ENCODE results near the gene RUNX1.
A peak's percentile ranks its signal among the peaks of the same experiment; 100 is the strongest.

Gene RUNX1

DNA sequence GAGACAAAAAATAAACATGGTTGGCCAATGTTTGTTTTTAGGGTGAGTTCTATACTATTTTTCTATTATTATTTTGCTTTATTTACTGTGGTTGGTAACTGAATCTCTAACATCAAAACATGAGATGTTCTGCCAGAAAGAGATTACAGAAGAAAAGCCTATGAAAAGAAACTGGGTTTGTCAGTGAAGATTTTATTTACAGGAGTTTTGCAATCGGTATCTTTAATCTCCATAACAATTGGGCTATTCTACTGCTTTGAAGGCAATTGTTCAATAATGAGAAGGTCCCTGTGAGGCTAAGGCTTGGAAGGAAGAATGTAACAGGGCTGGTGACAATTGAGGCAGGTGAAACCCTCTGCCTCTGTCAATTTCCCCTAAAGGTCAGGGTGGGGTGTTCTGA lies 224.8 kb downstream of the RUNX1 start:
- DNase-seq (ENCODE audit: low read depth), result no peak

DNA sequence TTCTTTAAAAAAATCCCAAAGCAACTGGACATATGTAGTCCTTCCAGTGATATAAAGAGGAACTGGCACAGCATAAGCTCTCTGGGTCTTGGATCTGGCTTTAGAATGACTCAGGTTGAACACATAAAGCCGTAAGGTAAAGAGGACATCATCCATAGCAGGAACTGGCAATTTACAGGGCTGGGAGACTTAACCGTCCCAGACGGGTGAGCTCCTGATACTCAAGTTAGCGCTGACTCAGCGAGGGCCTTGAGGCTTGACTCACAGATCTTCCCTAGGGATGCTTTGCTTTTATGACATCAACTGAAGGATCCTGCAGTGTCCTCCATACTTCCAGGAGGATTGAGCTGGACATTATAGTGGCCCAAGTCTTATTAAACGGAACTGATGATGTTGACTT lies 226.2 kb downstream of the RUNX1 start:
- no peak for DNase-seq (ENCODE audit: low read depth)

DNA sequence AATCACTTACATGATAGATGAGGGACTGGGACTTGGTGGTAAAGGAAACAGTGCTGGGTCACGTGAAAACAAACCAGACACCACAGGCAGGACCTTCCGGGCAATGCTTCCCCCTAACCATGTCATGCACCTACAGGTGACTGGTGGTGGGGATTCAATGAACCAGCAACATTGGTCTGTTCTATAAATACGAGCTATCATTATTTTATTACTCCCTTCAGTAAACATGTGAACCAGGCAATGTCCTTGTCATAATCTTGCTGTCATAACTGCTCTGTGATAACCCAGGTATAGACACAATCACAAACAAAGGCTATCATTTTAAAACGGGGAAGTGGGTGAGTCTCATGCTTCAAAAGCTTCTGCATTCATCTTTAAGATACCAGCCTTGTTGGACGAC lies 226.9 kb downstream of the RUNX1 start:
- no peak for DNase-seq (ENCODE audit: low read depth)

DNA sequence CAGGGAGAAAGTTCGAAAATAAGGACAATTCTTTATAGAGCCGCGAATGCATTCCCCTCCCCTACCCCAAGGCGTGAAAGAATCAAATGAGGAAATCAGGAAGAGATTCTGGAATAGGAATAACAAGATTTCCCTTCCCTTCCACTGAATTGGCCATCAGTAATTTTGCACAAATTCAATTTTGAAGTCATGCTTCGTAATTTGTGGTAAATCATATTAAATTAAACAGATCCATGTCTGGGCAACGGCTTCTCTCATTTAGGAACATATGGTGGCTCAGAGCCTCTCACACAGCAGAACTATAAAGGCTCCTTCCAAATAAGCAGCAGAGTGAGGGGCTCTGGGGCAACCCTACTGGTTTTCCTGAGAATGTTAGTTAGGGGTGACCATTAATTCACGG lies 227.4 kb downstream of the RUNX1 start:
- no peak for DNase-seq (ENCODE audit: low read depth)

DNA sequence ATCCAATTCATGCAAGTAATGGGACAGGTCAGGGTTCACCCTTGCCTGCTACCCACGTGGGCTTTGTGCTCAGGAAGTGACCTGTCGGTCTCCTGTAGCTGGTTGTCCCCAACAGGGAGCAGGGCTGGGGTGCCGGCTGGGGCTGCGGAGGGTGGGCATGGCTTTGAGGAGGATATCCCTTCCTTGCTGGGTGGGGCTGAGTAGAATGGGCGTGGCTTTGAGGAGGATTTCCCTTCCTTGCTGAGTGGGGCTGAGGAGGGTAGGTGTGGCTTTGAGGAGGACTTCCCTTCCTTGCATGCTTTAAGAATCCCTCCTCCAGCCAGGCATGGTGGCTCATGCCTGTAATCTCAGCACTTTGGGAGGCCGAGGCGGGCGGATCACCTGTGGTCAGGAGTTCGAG lies 229.1 kb downstream of the RUNX1 start:
- no peak for DNase-seq (ENCODE audit: low read depth)

DNA sequence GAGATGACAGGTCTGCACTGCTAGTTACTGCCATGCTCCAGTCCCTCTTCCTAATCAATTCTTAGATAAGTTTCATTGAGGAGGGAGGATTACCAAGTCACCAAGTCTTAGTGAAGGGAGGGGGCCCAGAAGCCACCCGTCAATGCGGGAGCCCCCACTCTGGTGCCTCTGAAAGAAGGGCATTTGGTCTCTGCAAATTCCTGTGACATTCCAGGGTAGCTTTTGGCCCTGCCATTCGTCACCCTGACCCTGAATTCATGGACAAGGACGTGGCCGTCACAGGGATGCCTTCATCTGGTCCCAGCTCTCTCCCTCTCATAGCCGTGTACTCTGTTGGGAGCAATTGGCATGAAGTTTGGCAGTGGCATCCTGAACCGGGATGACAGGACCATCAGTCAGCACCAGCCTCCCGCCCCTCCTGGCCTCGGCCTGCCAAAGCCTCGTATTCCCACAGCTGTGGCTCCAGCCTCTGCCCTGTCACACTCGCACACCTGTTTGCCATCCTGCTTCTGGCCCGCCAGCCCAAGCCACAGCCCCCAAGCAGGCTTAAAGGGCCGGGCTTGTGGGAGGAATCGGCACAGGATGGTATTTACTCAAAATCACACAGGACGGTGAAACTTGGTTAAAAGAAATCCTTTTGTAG lies 229.6 kb downstream of the RUNX1 start:
- no peak for DNase-seq (ENCODE audit: low read depth)

DNA sequence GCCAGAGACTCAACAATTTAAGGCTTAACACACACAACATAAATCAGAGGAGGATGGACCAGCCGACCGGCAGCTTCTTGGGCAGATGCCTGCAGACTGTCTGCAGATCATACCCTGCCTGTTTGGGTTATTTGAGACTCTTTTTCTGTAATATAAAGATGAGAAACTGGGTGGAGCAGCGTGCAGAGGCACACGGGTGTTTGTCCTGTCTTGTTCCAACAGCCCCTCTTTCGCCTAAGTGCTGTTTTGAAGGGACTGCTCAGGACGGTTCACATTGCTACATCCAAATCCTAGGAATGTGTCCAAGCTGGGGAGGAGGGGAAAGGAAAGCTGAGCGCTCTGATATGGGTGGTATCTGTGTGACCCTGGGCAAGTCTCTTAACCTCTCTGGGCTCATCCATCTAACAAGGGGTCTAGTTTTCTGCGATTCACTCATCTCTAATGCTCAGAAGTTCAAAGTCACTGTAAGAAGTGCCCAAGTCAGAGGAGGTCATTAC lies 230.4 kb downstream of the RUNX1 start:
- DNase-seq (ENCODE audit: low read depth), result no peak

DNA sequence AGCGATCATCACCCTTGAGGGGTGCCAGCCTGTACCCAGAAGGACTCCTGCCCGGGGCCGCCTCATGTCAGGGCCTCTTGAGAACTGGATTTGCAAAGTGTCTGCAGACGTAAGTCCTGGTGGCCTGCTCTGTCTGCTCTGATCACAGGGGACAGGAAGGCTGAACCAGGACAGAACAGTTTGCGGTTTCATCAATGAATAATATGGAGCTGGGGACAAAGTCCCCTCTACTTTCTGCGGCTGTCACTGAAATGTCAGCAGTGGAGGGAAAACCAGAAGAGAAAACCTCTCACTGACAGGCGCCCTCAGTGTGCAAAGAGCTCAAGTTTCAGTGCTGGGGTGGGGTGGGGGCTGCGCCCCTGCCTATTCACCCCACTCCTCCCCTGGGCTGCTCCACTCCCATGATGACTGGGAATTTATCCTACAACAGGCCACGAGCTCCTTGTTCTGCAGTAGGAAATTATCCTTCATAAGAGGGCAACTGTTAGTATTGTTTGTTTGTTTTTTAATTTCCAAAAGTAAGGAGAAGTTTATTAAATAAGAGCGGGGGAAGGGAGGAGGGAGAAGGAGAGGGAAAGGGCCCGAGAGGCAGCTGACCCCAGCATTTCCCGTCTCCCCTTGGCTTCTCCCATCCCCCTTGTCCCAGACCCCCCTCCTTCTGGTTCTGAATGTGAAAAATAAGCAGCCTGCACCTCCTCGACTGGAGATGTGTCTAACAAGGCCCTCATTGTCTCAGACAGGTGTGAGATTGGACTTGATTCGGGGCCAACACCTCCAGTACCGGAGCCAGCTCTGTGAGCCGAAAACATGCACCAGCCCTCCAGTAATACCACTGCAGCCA lies 231.1 kb downstream of the RUNX1 start:
- DNase-seq (ENCODE audit: low read depth), result no peak

DNA sequence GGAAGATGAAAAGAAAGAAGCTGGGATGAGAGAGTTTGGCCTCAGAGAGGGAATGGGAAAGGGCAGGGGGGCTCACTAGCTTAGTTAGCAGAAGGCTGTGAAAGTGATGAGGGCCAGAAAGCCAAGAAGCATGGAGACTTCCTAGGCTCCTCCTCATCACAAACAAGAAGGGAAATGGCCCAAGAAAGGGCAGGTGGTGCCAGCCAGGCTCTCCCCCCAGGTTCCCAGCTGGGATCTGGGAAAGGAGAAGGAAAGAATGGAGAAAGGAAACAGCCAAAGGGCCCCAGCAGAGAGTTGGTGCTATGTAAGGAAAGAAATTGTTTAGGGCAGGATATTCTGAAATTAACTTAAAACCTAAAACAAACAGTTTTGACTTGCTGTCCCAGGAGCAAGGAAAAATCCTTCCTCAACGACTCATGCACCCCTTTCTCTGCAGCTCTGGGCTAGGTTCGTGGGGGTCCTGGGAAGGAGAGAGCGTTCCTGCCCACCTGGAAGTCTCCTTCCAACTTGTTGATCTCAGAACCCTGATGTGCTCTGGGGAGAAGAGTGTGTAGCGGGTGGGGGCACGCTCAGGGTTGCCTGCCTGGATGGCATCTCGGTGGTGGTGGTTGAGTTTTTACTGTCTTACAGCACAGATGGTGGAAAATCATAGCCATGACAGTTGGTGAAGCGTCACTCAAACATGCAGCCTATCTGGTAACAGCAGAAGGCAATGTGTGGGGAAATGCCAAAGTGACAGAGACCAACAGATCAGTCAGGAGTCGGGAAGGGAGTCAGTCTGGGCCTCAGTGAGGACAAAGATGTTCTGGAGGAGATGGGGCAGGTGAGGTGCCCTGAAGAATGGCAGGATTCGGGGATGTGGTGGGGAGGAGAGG lies 233.0 kb downstream of the RUNX1 start:
- DNase-seq (ENCODE audit: low read depth), result no peak

DNA sequence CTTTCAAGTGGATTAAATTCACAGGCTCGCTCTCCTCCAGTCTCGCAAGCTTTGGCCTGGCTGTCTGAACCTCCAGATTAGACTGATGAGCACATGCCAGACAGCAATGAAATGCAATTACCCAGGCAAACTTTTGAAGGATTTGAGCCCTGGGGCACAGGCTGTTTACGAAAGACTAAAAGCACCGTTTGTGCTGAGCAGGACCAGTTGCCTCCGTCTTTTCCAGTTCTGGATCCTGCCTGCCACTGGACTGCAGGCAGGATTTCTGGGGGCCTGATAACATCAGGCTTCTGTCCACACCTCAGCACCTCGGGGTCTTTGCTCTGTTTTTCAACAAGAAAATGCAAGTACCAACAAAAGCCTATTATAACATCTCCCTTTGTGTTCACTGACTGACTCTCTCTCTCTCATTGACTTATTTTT lies 234.6 kb downstream of the RUNX1 start:
- DNase-seq (ENCODE audit: low read depth), result no peak

DNA sequence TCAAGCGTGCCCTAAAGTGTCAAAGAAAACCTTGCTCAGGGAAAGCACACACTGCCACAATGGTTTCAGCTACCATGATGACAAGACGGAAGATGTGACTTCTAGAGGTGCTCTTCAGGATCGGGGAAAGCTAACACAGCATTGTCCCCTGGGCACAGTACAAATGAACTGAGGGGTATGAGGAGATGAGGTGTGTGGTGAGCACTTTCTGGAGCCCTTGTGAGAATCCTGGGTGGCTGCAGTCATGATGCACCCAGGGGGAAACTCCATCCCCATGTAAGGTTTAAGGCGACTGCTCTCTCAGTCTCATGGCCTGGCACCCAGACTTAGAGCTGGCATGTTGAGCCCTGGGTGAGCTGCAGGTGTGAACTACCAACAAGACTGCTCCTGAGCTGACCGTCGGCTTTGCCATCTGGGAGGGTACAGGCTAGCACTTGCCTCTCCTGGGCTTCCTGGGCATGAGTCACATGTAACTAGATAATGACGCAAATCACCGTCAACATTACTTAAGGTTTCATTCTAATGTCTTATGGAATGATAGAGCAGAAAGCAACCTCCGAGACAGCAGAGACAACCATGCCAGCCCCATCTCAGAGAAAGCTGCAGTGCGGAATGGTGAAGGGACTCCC lies 235.7 kb downstream of the RUNX1 start:
- no peak for DNase-seq (ENCODE audit: low read depth)

DNA sequence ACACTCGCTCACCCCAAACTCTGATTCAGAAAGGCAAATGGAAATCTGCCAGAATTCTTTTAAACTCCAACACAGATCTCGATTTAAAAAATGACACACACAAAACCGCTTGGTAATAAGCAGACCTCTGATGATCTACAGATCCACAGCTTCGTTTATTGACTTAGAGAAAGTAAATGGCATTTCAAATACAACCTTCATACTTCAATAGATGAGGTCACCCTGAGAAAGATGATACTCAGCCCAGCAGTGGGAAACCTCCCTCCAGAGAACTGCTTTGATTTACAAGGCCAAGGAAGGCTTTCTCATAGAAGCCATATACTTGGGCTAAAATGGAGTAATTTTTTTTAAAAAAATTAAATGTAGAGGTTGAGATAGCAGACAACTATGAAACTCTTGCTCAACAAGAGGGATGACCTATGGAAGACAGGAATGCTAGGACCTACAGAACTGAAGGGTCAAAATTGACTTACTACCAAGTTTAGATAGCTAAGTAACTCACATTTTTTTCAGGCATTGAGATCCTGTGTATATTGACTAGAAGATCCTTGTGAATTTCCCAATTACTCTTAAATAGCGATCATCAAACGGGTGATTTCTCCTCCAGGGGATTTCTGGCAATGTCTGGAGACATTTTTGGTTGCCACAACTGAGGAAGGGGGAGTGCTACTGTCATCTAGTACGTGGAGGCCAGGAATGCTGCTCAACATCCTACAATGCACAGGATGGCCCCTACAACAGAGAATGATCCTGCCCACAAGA lies 236.4 kb downstream of the RUNX1 start:
- no peak for DNase-seq (ENCODE audit: low read depth)

DNA sequence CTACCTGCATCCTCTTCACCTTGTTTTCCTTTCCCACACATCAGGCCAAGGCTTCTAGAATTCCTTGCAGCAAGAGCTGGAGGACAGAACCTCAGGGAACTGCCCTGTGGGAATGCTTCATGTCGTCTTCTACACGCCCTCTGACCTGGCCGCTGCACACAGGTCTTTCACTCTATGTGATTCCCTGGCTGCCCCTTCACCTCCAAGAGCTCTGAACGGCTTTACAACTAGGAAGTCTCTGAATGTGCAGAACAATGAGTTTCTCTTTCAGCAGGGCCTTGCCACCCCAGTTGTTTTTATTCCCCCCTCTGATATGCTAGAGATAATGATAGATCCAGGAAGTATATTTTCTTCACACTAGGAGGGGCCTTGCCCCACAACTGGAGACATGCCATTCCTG lies 237.7 kb downstream of the RUNX1 start:
- no peak for DNase-seq (ENCODE audit: low read depth)

DNA sequence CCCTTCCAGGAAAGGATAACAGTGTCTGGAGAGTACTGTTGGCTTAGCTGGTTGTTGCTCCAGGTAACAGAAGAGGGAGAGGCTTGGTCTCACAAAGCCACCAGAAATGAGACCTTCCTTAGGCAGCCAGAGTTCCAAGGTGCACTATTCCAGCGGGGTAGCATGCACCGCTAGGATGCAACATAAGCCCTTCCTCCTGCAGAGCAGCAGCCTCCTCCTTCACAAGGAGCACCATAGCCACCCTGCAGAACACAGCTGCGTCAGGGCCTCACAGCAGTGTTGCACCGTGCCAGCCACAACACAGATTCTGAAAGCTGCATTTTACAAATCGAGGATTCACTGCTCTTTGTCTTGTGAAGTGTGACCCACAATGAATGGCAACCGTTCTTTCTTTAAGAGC lies 238.3 kb downstream of the RUNX1 start:
- no peak for DNase-seq (ENCODE audit: low read depth)

DNA sequence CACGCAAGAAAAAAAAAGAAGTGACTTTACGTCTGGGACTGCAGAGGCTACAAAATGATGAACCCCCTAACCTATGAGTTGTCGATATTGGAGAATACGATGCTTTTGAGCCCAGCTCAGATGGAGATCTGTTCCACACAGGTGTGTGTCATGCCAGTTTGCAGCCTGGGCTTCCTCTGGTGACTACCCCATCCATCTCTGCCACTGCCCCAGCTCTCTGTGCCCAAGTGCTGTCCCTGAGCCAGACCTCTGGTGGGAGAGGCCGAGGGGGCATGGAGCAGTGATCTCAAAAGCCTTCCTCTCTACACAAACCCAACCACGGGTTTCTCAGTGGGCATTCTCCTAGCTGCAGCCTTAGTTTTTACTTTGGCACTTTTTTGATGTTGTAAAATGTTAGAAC lies 239.3 kb downstream of the RUNX1 start:
- no peak for DNase-seq (ENCODE audit: low read depth)

DNA sequence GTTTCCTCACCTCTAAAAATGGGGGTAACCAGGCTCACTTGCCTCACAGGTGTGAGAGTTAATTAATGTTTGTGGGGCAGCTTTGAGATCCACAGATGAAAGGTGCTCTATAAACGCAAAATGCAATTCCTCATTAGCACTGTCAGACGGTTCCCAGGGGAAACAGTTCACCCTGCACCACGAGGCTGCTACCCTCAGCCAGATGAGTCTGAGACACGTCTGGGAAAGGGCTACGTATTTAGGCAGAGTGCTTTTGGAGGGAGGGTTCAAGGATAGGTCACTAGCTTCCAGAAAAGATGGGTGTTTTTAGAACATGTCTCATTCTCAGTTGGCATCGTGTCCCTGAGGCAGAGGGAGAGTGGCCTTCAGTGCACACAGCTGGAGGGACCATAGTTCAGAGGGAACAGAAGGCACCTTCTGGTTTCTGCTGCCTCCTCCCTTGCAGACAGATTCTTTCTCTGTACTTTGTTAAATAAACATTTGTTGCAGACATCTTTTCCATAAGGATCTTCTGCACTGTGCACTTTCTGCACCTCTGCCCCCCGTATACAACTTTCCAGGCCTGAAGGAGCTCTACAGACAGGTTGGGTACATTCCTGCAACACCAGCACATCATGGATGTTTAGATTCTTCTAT lies 240.4 kb downstream of the RUNX1 start:
- DNase-seq (ENCODE audit: low read depth), result no peak

DNA sequence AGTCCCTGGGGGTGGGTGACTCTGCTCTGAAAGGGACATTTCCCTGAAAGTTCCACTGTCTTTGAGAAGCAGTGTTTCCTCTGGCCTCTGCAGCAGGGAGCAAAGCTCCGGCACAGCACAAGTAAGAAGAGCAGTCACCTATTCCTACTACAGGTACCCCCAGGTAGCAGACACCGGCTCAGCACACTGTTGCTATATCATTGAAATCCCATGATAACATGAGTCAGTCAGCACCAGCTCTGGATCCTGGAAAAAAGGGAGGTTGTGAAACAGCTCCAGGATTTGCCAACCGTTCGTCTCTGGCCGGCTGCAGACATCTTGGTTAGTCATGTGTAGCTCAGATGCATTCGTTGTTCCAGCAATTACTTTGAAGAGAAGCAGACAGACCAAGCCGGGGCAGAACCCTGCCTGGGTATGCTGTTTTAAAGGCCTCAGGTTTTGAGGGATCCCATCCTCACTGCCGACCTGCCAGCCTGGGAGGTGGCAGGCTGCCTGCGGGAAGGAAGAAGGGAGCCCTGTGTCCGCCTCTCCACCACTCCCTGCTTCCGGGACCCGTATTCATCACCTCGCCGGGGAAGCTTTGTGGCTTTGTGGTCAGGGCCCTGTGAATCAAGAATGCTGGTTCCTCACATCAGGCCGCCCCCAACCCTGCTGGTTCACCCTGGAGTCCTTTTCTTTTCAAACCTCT lies 241.1 kb downstream of the RUNX1 start:
- peak; percentile 57 for DNase-seq (ENCODE audit: low read depth)

DNA sequence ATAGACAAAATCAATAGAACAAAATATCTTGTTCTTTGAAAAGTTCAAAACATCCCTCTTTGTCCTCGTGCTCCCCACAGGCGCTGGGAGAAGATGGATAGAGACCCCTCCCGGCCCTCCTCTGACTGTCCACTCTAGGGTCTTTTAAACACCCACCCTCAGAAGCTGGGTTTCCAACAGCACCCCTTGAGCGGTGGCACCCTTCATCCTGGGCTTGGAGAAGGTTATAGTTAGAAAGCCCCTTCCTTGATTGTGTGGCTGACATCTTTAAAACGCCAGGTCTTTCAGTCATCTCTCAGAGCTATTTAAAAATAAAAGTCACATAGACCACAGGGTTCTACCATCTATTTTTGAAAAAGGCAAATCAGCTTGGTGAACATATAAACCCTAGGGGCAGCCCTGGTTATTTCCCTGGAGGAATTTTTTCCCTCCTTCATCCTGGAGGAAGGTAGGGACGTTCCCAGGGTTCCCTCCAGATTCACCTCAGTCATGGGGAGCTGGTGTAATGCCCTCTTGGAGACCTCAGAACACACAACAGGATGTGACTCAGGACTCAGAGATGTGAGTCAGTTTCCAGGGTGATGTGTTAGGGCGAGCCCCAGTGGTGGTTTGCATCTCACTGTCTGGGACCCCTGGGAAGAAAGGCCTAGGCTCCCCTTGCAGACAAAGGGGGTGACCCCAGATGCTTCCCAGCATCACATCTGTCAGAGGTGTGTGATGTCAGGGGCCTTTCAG lies 241.8 kb downstream of the RUNX1 start:
- peak; percentile 58 for DNase-seq (ENCODE audit: low read depth)

DNA sequence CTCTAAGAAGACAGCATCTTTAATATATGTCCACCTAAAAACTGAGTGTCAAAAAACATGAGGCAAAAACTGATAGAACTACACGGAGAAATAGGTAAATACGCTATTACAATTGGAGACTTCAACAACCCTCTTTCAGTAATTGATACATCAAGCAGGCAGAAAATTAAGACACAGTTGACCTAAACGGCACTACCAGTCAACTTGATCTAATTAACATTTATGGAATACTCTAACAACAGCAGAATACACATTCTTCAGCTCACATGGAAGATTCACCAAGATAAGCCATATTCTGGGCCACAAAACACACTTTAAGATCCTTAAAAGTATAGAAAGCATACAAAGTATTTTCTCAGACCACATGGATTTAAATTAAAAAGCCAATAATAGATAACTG lies 242.7 kb downstream of the RUNX1 start:
- no peak for DNase-seq (ENCODE audit: low read depth)

DNA sequence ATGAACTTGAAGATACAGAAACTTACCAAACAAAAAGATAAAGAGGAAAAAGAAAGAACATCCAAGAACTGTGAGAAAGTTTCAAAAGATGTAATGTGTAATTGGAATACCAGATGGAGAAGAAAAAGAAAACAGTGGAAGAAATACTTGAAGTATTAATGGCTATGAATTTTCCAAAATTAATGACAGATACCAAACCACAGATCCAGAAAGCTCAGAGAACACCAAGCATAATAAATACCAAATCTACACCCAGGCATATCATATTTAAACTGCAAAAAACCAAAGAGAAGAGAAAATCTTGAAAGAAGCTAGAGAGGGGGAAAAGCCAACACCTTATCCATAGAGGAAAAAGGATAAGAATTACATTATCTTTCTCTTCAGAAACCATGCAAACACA lies 243.9 kb downstream of the RUNX1 start:
- no peak for DNase-seq (ENCODE audit: low read depth)

All from stimulated activated CD8-positive, alpha-beta memory T cell treated with anti-CD3 and anti-CD28 coated beads, Interleukin-12 subunit alpha, Interleukin-12 subunit beta, amount 100 ng/mL, for 4 hours (primary cell).